Activated CD4-positive, alpha-beta T cell treated with anti-CD3 and anti-CD28 coated beads, Interleukin-2, amount 50 U/mL, for 1 hour (primary cell): Measurements from ENCODE around the gene SCGB1C1.
"Not testable (repeated sequence)": the region's sequence is repeated elsewhere in the genome, so short reads cannot be mapped to it uniquely, and the experiment has no call there.

Experiments used
- DNase-seq: peaks from one replicate; pipeline ENCODE4 v3.0.0-alpha.2; 2020

Gene SCGB1C1

DNA sequence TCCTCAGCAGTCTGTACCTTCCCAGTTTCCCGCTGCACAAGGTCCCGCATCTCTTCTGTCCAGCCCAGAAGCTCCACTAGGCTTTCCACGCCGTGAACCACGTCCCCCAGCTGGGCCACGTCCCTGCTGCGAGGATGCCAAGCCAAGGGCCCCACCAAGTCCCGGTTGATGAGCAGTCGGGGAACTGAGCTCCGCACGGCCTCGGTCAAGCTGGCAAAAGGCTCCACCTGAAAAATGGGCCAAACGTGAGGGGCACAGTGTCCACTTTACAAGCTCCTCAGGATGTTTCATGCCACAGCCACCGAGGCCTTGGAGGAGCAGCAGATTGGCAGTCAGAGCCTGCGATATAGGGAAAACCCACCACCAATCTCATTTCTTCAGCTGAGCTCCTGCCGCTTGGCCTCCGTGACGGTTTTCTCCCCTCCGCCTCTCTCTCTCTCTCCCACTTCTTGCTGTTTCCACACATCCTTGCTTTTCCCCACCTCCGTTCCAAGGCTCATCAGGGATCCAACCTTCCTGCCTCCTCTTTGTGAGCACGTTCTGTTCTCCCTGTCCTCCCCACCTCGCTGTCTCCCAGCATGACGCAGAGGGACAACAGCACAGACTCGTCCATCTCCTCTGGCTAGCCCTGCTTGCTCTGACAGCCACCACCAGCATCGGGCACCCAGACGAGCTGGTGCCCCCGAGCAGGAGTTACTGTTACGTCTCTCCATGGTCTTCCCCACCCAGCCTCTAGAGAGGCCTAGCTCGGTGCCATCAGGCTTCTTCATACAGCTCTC lies 26.1 kb downstream of the SCGB1C1 start:
- DNase-seq = no peak

DNA sequence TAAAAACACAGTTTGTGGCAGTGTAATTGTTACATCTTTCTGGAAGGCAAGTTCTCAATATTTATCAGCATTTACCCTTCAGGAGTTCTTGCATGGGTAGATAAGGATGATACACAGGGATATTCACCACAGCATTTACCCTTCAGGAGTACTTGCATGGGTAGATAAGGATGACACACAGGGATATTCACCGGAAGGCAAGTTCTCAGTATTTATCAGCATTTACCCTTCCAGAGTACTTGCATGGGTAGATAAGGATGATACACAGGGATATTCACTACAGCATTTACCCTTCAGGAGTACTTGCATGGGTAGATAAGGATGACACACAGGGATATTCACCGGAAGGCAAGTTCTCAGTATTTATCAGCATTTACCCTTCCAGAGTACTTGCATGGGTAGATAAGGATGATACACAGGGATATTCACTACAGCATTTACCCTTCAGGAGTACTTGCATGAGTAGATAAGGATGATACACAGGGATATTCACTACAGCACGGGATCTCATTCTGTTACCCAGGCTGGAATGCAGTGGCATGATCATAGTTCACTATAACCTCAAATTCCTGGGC lies 27.9 kb downstream of the SCGB1C1 start:
- not testable (repeated sequence) for DNase-seq

DNA sequence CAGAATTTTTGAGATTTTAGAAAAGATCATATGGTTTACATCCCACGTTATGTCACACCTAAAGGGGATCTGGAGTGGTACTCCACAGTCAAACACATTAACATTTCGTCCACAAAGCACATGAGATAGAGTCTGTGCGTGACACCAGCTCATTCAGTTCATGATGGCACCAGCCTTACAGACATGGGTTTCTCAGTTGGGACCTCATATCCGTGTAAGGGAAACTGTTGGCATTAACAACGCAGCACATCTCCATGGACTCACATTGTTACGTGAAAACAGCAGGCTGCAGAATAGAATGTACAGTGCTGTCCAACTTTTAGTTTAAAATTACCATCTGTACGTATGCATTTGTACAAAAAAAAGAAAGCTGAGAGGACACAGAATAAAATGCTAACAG lies 28.7 kb downstream of the SCGB1C1 start:
- DNase-seq = no peak

DNA sequence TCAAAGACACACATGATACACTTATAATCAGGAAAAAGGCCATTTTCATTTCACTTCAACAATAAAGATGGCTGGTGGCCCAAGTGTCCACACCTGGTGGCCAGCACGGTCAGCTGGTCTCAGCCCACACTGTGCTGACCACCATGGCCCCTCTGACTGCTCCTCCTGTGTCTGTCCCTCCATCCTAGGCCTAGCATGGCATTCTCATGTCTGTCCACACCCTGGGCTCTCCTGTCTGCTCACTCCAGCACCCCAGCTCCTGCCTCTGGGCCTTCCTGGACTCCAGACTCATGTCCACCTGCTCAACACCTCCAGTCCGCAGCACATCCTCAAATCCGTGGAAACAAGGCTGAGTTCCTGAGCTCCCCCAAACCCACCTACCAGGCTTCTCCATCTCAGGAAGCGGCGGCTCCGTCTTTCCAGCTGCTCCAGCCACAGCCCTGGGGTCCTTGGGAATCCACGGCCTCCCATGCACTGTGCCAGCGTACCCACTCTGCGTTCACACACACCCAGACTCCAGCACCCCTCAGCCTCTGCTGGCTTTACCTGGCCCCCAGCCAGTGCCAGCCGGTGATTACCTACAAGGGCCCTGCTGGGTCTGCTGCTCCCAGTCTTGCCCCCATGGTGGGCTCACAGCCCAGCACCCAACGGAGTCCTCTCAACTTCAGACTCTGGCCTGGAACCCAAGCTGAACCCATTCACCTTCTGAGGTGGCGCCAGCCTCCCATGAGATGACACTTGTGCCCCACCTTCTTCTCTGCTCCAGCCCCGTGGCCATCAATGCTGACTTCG lies 29.3 kb downstream of the SCGB1C1 start:
- no peak for DNase-seq

DNA sequence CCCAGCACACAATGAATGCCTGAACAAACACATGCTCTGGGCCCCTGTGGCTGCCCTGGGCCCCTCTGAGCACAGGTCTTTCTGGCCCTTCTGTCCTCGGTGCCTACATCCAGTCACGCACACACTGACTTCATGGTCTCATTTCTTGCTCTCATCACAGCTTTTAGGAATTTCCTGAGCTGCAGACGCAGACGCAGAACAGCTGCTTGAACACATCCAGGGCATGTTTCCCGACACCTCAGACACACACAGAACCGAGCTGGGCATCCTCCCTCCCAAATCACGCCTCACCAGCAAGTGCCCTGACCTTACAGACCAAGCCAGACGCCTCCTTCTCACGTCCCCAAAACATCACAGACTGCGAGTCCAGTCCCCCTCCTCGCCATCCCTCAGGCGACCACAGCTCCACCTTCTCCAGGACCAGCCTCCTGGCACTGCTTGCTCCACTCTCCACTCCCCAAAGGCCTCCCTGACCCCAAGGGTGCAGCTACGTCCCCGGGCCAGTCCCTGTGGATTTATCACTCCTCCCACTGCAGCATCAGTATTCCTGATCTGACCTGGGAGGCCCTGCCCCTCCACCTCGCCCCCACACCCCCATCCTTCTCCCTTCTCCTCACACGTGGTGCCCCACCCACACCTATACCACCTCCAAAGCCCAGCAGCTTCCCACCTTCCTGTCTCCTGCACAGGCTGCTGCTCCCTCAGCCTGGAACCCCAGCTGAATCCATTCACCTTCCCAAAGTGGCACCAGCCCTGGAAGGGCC lies 30.3 kb downstream of the SCGB1C1 start:
- no peak for DNase-seq

DNA sequence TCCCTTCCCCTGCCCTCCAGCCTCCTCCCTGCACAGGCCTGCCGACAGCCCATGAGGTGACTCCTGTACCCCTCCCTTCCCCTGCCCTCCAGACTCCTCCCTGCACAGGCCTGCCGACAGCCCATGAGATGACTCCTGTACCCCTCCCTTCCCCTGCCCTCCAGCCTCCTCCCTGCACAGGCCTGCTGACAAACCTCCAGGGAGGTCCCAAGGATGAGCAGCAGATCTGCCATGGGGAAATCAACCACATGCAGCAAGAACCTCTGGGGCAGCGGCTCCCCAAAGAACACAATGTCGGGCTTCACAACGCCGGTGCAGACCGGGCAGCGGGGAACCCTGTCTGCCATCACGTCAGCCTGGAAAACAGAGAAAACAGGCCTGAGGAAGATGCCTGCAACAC lies 31.0 kb downstream of the SCGB1C1 start:
- no peak for DNase-seq

DNA sequence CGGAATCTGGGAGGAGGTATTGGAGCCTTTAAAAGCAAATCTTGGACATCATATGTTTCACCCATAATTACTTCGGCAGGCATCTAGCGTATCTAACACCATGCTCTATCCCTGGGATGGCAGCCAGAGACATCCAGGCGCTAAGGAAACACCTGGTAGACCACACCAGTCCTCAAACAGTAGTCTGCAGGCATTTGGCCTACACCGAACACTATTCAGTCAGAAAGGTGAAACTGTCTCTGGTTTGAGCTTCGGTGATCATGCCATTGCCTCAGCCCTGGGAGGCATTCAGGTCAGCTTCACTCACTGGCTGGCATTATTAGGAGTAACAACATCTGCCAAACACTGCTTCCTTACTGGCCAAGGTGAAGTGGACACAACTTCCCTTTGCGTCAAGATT lies 31.5 kb downstream of the SCGB1C1 start:
- DNase-seq = no peak

DNA sequence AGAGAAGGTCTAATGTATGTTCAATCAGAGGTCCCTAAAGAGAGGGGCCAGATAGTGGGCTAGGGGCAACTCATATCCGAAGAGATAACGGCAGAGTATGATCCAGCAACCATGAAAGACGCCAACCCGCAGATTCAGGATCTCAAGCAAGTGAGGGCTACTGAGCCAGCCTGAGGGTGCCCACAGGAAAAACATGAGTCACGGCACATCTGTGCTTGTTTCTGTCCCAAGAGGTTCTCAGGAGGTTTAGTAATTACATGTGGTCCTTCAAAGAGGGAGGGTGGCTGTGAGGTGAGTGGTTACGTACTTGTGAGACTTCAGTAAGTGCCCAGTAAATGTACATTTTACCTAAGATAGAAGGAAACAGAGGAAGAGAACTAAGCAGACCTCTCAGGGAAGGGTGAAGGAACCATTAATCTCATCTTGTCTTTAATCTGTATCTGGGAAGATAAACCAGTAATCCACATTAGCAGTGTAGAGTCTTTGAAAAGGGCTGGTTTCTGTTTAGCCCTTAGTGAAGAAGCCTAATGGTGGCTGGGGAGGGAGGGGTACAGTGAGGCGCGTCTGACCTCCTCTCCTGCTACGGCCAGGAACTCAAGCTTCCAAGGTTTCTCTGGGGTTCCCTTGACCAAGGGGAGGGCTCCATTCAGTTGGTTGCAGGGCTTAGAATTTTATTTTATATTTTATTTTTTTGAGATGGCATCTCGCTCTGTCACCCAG lies 33.0 kb downstream of the SCGB1C1 start:
- DNase-seq = no peak

DNA sequence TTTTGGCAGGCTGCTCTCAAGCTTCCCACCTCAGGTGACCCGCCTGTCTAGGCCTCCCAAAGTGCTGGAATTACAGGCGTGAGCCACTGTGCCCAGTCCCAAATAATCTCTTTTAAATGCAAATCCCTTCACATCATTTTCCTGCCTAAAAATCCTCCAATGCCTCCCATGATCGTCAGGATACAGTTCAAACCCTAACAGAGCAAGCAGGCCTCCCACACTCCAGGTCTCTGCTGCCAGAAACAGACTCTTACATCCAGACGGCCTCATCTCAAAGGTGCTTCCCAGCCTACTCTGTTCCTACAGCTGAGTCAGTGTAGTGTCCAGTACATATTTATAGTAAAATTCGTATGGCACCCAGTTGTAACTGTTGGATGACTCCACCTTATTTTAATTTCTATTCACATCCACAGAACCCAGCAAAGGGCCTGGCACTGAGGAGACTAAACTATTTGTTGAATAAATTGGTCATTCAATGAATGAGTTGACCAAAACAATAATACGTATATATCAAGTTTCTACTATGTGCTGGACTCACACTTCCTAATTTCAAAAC lies 35.0 kb downstream of the SCGB1C1 start:
- DNase-seq = no peak

DNA sequence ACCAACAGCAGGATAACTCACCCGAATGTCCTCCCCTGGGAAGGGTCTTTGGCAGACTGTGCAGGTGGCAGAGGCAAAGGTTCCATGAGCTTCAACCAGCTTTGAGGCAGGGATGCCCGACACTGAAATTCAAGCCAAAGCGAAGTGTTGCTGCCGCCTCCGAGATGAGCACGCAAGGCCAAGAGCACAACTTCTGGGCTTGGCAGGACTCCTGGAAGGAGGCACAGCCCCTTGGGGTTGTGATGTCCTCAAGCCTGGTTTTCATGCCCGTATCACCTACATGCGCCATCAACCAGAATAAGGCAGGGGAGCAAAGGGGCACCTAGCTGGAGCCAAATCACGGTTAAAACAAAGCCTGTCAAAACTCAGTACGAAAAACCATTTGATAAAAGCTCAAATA lies 37.6 kb downstream of the SCGB1C1 start:
- DNase-seq = no peak

DNA sequence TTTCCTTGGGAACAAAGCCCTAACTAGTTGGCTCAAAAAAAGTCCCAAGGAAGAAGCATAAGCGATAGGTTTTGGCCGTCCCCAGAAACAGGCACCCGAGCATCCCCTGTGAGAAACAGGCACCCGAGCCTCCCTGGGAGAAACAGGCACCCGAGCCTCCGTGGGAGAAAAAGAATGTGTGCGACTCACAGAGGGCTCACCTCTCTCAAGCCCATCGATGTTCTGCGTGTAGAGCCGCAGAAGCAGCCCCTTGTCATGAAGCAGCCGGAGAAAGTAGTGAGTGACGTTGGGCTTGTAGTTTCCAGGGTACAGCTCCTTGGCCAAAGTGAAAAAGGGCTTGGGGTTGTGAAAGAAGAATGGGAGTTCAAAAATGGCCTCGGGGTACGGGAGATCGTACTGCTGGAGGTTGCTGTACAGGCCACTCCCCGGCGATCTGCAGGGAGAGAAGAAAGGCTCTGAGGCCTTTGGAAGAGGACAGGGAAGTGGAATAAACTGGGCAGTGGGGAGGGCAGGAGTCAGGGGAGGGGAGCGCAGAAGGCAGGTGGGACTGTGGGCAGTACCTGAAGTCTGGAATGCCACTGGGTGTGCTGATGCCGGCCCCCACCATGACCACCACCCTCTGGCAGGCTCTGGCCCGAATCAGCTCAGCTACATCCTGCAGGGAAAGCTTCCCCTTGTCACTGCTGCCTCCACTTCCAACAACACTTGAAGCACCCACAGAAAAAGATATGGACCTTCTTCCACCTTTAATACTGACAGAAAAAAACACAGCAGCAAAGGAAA lies 40.1 kb downstream of the SCGB1C1 start:
- no peak for DNase-seq

DNA sequence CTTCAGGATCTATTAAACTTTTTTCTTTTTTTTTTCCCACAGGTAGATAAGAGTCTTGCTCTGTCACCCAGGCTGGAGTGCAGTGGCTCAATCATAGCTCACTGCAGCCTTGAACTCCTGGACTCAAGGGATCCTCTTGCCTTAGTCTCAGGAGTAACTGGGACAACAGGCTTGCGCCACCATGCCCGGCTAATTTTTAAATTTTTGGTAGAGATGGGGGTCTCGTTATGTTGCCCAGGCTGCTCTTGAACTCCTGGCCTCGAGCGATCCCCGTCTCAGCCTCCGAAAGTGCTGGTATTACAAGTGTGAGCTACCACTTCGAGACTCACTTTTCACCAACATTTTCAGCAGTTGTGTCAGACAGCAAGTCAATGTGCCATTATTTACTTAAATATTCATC lies 42.3 kb downstream of the SCGB1C1 start:
- no peak for DNase-seq

DNA sequence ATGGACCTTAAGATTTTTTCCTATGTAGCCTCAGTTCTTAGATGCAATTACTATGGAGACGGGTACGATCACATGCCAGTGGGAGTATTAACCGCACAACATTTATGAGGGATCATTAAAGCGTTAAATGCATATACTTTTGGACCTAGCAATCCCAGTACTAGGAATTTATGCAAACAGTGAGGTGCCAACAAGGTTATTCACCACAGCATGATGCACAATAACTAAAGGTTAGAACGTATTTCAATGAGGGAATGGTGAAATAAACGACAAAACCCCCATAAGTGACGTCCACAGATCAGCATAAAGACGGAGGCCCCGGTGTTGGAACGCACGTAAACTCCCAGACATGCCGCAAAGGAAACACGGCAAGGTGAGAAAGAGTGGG lies 42.7 kb downstream of the SCGB1C1 start:
- DNase-seq = peak; percentile 64

DNA sequence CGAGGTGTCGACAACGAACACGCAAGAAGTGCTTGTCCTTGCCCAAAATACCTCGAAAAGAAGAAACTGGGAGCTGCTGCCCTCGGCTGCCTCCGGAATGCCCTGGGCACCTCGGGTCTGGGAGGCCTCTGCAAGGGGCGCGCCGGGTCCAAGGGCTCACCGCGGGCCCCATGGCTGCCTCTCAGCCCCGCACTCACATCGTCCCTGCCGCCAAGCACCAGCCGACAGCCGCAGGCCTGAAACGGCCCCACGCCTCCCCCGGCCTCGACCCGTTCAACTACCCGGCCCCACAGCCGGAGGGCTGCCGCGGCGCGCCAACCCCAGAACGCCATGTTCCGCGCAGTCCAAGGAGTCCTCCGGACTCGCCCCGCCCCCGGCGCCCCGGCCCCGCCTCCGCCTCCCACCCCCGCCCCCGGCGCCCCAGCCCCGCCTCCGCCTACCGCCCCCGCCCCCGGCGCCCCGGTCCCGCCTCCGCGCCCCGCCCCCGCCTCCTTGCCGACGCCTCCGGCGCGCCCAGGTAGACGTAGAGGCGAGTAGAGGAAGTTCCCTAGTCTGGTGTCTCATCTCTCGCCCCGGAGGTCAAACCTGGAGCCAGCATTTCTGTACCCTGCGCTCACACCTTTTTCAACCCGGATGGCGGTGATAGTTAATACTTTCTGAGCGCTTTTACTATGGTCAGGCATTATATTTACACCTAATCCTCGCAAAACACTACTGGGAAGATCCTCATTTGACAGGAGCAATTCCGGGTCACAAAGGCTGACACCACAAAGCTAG lies 43.3 kb downstream of the SCGB1C1 start, which contains the start of gene SIRT3:
Gene SIRT3 (minus strand): TSS at position 346 of the 777 bp plus-strand sequence. CDS start 14 bp downstream, at position 332.
- peak; percentile 85 for DNase-seq

DNA sequence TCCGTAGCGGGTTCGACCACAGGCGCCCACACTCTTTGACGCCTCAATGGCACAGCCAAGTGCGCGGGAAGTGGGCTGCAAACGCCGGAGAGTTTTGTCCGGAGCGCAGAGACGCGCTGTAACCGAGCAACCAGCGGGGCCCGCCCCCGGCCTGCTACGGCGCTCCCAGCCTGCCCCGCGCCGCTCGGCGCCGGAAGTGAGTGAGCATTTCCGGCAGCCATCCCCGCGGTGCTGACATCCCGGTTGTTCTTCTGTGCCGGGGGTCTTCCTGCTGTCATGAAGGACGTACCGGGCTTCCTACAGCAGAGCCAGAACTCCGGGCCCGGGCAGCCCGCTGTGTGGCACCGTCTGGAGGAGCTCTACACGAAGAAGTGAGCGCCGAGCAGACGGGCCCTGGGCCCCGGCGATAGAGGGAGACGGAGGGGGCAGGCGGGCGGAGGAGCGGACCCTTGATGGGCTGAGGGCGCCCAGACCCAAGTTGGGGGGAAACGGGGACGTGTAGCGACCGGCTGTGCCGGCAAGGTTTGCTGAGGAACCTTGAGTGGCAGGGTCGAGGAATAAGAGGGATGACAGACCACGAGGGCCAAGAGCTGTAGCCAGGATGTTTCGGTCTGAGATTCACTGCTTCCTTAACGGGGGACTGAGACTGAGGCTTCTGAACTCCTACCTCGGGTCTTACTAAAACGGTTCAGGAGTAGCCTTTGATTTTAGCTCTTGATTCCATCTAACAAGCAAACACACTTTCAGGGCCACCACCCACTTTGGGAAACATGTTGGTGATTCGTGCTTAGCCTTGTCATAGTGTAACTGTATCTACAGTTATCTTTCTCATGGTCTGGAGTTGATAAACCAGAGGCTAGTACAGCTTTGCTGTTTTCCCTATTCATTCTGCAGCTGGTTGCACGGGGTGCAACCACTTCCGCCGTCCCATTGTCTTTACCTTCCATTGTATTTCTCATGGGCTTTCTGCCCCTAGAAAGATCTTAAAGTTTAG lies 44.2 kb downstream of the SCGB1C1 start, which contains the start of gene PSMD13:
Gene PSMD13 (plus strand): TSS at position 203 of the 994 bp plus-strand sequence. CDS start 74 bp downstream, at position 277.
- DNase-seq = peak; percentile 85

DNA sequence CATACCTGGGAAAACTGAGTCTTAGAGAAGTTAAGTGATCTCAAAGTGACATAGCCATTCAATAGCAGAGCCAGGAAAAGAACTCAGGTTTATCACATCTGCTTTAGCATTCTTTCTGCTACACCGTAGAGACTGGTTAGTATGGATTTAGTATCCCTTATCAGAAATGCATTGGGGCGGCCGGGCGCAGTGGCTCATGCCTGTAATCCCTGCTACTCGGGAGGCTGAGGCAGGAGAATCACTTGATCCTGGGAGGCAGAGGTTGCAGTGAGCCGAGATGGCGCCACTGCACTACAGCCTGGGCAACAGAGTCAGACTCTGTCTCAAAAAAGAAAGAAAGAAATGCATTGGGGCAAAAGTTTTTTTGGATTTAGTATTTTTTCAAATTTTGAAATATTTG lies 45.5 kb downstream of the SCGB1C1 start:
- DNase-seq = not testable (repeated sequence)

DNA sequence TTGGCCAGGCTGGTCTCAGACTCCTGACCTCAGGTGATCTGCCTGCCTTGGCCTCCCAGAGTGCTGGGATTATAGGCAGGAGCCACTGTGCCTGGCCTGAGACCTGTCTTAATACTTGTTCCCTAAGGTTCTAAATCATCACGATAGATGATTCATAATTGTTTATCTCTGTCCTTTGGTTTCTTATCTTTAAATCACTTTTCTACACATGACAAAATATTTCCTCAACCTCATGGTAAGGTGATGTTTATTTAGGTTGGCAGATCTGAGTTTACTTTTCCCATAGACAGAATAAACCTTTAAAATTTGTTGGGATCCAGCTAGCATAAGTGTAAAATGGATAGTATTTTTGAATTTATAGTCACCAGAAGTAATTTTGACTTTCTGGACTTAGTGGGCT lies 47.4 kb downstream of the SCGB1C1 start:
- no peak for DNase-seq

DNA sequence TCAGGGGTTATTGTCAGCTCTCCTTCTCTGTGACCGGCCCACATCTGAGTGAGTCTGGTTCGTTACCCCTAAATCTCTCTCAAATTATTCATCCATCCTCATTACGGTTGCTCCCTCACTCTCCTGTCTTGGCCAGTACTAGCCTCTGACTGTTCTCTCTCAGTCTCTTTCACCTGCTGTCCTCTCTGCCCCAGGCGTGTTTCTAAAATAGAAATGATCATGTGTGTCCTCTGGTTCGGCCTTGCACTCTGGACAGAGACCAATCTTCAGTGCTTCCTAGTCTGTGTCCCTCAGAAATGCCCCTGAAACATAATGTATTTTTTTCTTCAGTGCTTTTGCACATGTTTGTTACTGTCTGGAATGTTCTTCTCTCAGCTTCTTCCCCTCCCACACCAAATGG lies 48.8 kb downstream of the SCGB1C1 start:
- DNase-seq = no peak
